MM.1S (cell line): ENCODE data around the gene TSPAN7.

Experiments used
- EZH2 ChIP-seq: fragments of 300-600 bp; sonication (generic); optimal IDR thresholded peaks from 2 replicates; pipeline ENCODE3; 2017; ENCODE audit warnings: low read depth, mild to moderate bottlenecking, antibody characterized with exemption, low read length, mixed read lengths
- EZH2phosphoT487 ChIP-seq: fragments of 300-600 bp; sonication (generic); IDR thresholded peaks from 2 replicates; pipeline ENCODE4 v1.6.1; 2018; ENCODE audit warnings: antibody characterized with exemption, low read length
- TF ChIP-seq, protein P1 (sequence below): fragments of 300-600 bp; sonication (generic); IDR thresholded peaks from 2 replicates; pipeline ENCODE4 v1.5.1; 2016; ENCODE audit warnings: antibody characterized with exemption, low read length, mixed read lengths

GRCh38 chrX:38618180-38618579 lies 56.8 kb downstream of the TSPAN7 start:
- TF ChIP-seq, protein P1, sequence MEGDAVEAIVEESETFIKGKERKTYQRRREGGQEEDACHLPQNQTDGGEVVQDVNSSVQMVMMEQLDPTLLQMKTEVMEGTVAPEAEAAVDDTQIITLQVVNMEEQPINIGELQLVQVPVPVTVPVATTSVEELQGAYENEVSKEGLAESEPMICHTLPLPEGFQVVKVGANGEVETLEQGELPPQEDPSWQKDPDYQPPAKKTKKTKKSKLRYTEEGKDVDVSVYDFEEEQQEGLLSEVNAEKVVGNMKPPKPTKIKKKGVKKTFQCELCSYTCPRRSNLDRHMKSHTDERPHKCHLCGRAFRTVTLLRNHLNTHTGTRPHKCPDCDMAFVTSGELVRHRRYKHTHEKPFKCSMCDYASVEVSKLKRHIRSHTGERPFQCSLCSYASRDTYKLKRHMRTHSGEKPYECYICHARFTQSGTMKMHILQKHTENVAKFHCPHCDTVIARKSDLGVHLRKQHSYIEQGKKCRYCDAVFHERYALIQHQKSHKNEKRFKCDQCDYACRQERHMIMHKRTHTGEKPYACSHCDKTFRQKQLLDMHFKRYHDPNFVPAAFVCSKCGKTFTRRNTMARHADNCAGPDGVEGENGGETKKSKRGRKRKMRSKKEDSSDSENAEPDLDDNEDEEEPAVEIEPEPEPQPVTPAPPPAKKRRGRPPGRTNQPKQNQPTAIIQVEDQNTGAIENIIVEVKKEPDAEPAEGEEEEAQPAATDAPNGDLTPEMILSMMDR: no peak
- TF ChIP-seq EZH2: no peak
- TF ChIP-seq EZH2phosphoT487: no peak
